ENCODE measurements around the gene COL26A1.
"Not testable (repeated sequence)": the region's sequence is repeated elsewhere in the genome, so short reads cannot be mapped to it uniquely, and the experiment has no call there.

COL26A1 gene

DNA sequence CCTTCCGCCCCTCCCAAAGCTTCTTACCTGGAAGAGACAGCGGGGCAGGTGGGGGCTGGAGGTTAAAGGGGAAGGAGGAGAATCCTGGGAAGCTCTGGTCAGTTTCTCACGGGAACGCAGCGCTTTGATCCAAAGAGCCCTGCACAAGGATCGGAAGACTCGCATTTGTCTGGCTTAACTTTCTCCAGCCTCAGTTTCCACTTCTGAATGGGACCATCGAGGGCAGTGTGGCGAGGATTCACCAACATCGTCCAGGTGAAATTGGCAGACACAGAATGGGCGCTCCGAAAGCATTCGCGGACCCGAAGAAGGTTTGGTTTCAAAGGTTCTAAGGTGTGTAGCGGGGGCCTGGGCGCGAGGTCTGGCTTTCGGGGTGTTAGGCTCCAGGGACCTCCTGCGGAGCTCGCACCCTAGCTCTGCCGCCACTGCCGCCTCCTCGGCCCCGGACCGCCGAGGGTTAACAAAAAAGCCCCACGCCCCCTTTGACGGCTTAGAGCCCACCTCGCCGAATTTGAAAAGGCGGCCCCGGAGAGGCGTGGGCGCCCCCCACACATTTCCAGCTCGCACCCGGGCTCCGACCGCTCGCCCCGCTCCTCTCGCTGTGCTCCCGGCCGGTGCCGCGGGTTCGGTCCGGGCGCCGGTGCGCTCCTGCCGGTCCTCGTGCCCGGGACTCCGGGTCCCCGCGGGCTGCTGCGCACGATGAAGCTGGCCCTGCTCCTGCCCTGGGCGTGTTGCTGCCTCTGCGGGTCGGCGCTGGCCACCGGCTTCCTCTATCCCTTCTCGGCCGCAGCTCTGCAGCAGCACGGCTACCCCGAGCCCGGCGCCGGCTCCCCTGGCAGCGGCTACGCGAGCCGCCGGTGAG, at the start of gene COL26A1:
TSS of gene COL26A1 (plus strand) at position 542 of the 862 bp plus-strand sequence. CDS start at position 700, 158 bp downstream.
- DNase-seq = peak; percentile 6

DNA sequence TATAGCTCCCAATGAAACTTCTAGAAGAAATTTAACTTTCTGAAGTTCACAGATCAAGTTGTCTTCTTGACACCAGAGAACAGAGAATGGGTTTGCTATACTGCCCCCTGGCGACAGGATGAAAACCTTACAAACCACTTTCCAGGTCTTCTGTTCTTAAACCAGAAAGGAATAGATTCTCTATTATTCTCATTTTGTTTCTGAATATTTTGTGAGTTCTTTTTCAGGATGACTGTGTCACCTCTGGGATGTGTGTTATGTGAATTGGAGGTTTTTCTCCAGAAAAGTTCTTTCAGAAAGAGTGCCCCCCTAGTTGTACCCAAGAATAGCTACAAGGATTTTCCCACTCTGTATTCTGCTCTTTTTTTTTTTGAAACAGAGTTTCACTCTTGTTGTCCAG, 47.3 kb upstream of the COL26A1 start:
- peak; percentile 53 for DNase-seq

- DNase-seq = no peak
Observed at GRCh38 chr7:101319401-101319800, 43.3 kb upstream of the COL26A1 start.

DNA sequence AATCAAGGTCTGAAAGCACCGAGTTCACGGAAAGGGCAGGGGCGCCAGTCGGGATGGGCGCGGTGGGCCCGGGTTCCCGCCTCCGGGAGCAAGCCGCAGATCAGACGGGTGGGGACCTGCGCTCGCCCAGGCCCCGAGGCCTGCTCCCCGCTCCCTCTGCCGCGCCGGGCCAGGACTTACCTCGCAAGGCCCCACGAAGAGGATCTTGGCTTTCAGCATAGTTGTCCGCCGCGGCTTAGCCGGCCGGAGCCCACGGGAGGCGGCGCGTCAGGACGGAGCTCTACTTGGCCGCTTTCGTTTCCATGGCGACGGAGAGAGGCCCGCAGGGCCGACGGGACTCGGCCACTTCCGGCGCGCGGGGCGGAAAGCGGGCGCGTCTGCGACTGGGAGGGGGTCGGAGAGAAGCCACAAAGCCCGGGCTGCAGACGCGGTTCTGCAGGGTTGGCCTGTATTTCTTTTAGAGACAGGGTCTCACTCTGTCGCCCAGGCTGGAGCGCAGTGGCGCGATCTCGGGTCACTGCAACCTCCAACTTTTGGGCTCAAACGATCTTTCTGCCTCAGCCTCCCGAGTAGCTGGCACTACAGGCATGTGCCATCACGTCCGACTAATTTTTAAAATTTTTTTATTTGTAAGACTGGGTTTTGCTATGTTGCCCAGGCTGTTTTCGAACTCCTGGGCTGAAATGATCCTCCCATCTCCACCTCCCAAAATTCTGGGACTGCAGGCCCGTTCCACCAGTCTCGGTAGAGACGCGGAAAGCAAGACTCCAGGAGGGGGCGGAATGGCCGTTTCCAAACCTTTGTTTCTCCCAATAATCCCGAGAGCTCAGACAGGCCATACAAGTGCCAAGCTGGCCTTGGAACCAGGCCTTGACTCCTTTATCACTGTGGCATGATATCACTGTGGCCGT, 40.9 kb upstream of the COL26A1 start, which contains the start of gene IFT22:
TSS of gene IFT22 (minus strand) at position 322 of the 911 bp plus-strand sequence. CDS start at position 219, 103 bp downstream.
- DNase-seq = peak; percentile 84

- no peak for DNase-seq
Observed at GRCh38 chr7:101328159-101328558, 34.5 kb upstream of the COL26A1 start.

- no peak for DNase-seq
Observed at GRCh38 chr7:101330011-101330484, 32.6 kb upstream of the COL26A1 start.

GRCh38 chr7:101332026-101332425, 30.6 kb upstream of the COL26A1 start:
- DNase-seq = no peak

GRCh38 chr7:101333912-101334311, 28.8 kb upstream of the COL26A1 start:
- peak; percentile 94 for DNase-seq

DNA sequence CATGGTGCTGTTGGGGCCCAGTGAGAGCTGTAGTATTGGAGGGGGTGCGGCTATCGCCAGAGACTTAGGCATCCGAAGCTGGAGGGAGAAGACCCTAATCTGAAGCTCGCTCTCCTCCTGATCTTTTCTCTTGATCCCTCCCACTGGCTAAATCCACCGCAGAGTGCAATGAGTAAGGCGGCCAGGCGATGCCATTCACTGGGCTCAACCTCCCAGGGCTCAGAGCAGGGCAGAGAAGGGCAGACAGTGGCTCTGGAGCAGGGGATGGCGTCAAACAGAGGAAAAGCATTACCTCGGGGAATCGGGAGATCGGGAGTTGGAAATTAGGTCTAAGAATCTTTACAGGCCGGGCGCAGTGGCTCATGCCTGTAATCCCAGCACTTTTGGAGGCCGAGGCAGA, 22.3 kb upstream of the COL26A1 start:
- DNase-seq = no peak

DNA sequence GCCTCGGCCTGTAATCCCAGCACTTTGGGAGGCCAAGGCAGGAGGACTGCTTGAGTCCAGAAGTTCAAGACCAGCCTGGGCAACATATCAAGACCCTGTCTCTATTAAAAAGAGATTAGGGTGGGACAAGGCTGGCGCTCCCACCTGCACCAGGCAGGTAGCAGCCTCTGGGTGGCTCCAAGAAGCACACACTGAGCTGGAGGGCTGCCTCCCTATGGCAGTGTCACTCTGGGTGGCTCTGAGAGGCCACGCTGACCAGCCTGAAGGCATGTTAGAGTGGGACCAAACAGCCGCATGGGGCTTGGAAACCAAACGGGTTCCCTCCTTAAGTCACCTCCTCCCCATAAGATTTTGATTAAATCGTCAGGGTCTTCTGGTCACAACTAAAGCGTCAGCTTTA, 19.8 kb upstream of the COL26A1 start:
- DNase-seq = no peak

GRCh38 chr7:101347477-101347876, 15.2 kb upstream of the COL26A1 start:
- DNase-seq = no peak

GRCh38 chr7:101348456-101349067, 14.1 kb upstream of the COL26A1 start:
- DNase-seq = not testable (repeated sequence)

DNA sequence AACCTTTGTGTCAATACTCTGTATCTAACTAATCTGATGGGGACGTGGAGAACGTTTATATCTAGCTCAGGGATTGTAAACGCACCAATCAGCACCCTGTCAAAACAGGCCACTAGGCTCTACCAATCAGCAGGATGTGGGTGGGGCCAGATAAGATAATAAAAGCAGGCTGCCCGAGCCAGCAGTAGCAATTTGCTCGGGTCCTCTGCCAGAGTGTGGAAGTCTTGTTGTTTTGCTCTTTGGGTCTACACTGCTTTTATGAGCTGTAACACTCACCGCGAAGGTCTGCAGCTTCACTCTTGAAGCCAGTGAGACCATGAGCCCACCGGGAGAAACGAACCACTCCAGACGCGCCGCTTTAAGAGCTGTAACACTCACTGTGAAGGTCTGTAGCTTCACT, 13.4 kb upstream of the COL26A1 start:
- DNase-seq = not testable (repeated sequence)

DNA sequence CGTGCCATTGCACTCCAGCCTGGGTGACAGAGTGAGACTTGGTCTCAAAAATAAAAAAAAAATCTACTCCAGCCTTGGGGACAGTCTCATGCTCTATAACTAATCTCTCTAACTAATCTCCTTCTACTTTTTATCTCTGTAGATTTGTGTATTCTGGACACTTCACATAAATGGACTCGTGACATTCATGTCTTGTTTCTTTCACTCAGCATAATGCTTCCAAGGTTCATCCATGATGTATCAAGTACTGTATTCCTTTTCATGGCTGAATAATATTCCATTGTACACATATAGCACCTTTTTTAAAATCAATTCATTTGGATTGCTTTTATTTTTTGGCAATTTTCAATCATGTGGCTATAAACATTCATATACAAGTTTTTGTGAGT, 9.8 kb upstream of the COL26A1 start:
- no peak for DNase-seq

DNA sequence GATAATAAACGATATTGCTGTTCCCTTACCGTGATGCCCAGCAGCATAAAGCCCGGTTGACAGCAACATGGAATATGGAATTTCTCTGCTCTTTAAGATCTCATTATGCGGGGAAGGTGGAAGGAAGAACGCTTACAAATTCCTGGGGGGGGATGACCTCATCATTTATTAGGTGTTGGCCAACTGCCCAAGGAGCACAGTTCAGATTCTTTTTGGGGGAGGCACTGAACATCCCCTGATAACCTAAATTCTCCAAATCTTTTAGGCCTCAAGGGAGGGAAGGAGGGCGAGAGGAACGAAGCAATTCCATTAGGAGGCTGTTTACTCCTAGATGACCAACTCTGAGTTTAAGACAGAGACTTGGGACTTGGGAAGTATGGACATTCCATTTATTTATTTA, 5.2 kb upstream of the COL26A1 start:
- DNase-seq = no peak

GRCh38 chr7:101363196-101363733, 590 bp downstream of the COL26A1 start:
- DNase-seq = no peak

GRCh38 chr7:101363734-101364374, 1.2 kb downstream of the COL26A1 start:
- DNase-seq = peak; percentile 69

DNA sequence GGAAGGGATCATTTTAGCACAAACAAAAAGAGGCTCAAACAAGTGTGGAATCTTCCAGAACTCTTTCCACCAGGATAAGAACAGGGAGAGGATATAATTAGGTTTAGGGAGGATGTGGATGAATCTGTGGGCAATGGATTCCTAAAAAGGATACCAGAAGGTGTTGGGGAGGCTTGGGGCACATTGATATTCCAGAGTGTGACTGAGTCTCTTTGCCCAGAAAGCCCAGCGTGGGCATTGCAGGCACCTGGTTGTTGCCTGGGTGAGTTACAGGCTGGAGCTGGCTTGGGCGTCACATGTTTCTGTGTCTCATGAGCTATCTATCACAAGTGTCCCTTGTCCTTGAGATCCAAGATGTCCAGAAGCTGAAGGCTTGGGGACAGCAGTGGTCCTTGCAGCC, 3.3 kb downstream of the COL26A1 start:
- no peak for DNase-seq

DNA sequence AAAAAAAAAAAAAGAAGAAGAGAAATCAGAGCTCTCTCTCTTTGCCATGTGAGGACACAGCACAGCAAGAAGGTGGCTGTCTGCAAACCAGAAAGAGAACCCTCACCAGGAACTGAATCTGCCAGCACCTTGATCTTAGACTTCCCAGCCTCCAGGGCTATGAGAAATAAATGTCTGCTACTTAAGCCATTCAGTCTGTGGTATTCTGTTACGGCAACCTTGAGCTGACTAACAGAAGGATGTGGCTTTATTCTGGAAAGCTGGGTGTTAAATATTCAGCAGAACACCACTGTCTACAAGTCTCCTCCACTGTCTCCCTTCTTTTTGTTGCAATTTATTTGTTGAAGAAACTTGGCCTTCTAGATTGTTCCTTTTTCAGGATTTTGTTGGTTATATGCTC, 5.0 kb downstream of the COL26A1 start:
- peak; percentile 86 for DNase-seq

- no peak for DNase-seq
Observed at GRCh38 chr7:101368422-101369165, 5.9 kb downstream of the COL26A1 start.

DNA sequence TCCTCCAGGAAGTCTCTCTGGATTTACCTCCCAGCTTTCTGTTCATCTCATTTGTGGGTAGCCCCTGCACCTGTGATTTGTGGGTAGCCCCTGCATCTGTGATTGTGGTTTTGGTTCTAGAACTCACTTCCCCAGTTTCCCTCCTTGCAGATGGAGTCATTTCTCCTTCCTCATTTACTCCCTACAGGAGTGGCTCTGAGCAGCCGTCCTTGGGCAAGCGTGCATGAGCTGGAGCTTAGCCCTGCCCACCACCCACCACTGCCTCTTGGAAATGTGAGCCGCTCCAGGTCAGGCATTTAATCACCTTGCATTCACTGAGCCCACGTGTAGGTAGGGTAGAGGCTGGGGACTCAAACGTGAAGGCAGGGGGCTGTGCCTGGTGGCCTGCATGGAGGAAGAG, 8.2 kb downstream of the COL26A1 start:
- DNase-seq = peak; percentile 96

Data from MV-4-11 (cell line).